HG03342 (cell line): ENCODE results near the gene SEC61A2.
"Not testable (repeated sequence)": the region's sequence is repeated elsewhere in the genome, so short reads cannot be mapped to it uniquely, and the experiment has no call there.

Experiments
- ATAC-seq: cut with Tn5 transposase; IDR thresholded peaks from one replicate; pipeline ENCODE4 v1.9.1; 2021; ENCODE audit warnings: mild to moderate bottlenecking, moderate library complexity; ENCODE audit not compliant: unreplicated experiment

The SEC61A2 gene

DNA sequence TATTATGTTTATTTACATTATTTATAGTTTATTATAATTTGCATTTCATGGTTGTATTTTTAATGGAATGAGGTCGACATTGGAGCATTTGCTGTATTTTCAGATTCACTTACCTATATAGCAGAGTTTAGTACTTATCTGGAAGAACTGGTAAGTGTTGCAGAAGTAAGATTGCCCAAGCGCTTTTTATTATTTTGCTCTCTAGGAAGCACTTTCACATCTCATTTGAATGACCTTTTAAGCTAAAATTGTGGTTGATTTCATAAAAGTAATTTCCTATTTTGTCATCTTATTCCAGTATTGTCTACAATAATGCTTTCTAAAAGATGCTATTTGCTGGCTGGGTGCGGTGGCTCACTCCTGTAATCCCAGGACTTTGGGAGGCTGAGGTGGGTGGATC lies 28.6 kb downstream of the SEC61A2 start:
- ATAC-seq: no peak

DNA sequence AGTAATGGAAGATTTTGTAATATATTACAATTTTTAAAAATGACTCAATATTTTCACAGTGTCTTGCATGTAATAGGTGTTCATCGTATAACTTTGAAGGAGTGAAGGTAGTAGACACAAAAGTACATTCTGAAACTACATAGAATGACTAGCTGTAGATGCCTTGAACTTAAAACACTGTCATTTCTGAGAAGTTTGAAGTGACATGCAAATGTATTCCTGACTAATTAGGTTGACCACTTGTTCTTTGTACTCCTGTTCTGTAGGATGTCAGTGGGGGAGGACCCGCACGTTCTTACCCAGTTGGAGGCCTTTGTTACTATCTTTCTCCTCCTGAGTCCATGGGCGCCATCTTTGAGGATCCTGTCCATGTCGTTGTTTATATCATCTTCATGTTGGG lies 31.2 kb downstream of the SEC61A2 start:
- no peak for ATAC-seq

DNA sequence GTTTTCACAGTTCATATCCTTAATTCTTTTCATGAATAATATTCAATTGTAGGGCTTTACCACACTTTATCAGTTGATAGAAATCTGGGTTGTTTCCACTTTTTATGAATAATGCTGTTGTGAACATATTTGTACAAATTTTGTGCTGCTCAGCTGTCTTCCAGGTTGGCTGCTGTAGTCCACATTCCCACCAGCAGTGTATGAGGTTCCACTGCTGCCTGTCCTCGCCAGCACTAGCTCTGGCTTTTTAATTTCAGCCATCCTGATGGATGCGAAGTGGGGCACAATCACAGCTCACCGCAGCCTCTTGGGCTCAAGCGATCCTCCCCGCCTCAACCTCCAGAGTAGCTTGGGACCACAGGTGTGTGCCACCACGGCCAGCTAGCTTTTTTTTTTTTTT lies 33.5 kb downstream of the SEC61A2 start:
- no peak for ATAC-seq

DNA sequence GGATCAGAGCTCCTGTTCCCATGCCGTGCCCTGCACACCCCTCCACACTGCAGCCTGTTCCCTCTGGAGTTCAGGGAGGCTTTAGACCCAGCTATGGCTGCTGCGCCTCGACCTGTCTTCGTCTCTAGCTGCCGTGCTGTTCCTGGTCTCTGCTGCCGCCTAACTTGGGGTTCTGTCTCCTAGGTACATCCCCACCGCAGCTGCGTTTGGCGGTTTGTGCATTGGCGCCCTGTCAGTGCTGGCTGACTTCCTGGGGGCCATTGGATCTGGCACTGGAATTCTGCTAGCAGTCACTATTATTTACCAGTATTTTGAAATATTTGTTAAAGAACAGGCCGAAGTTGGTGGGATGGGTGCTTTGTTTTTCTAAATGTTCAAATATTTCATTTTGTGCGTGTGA lies 34.6 kb downstream of the SEC61A2 start:
- no peak for ATAC-seq

DNA sequence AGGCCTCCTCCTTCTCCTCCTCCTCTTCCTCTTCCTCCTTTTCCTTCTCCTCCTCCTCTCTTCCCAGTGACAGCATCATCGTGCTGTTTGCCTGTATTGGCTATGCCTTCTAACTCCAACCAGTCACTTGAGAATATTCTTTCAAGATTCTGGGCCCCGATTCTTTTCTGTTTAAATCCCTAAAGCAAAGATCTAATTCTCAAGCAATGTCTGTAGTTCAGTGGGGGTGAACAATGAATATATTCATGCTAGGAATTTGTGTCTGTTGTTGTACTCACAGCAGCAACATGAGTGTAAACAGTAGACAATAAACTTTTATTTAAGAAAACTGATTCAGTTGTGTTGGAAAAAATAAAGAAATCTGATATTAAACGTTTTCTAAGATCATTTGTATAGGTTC lies 35.6 kb downstream of the SEC61A2 start:
- ATAC-seq: no peak

DNA sequence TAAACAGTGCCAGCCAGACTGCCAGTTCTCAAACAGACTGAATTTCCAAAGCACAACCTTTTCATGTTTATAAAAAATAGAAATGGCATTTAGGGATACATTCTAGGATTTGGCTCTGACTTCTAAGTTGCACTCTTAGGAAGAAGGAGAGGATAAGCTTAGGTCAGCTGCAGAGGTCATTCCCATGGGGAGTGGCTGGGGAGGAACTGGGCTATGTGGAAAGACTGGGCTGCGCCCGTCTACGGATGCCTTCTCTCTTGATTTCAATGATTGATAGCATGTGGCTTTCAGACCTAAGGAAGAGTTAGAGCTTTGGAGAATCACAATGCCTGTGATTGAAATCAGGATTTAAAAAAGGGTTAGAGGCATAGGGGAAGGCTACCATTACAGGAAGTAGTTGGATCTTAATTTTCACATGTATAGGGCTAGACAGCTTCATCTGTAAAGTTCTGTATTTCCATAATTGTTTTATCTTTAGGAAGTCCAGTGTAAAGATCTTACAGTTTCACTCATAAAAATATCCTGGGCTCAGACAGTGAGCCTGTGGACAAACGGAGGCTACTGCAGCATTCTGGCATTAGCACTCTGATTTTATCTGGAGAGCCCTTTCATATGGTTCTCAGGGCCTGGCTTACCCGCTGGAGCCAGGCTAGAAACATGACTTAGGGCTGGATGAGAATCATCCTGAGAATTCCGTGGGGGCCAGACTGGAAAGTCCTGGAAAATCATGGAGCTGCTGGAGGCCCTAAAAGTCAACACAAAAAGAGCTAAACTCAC lies 36.7 kb downstream of the SEC61A2 start:
- no peak for ATAC-seq

DNA sequence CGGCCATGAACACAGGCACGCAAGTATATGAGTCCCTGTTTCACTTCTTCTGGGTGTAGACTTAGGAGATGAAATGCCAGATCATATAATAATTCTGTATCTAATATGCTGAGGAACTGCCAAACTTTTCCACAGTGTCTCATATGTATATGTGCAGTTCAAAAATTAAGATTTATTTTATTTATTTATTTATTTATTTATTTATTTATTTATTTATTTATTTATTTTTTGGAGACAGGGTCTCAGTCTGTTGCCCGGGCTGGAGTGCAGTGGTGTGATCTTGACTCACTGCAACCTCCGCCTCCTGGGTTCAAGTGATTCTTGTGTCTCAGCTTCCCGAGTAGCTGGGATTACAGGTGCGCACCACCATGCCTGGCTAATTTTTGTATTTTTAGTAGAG lies 42.0 kb downstream of the SEC61A2 start:
- not testable (repeated sequence) for ATAC-seq

DNA sequence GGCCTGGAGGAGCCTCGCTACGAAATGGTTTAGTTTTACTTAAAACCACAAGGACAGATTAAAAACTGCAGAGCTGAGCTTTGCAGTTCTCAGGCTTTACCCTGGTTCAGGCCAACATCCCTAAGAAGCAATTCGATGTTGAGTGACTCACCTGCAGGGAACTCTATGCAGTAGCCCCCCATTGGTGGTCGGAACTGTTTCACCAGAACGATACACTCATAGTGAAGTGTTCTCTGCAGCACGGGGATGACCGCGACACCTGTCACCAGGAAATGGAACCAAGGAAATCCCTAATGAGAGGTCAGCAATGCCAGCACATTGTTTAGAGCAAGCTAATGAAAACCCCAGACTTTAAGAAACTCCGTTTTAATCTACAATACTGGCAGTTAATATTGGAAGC lies 48.2 kb downstream of the SEC61A2 start:
- no peak for ATAC-seq

DNA sequence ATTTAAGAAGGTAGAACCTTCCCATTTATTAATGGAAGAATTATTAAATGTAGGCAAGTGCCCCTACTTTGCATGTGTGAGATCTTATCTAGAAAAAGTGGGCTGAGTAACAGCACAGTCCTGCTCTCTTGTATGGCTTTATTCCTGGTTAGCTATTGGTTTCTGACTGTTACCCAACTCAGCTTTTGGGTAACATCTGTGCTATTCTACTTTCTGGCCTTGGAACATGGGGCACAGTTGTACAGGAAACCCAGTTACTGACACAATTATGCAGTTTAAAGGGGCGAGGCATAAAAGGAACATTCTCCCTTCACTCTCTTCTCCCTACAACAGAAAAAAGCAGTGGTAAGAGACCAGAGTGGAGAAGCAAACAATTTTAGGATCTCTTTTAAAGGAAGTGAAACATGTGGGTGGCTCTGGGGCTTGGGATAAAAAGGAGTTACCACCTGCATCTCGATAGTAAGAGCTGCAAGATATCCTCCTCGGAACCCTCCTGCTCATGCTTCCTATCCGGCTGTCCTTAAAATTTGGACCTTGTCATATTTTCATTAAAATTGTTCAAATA lies 50.2 kb downstream of the SEC61A2 start:
- ATAC-seq: no peak

DNA sequence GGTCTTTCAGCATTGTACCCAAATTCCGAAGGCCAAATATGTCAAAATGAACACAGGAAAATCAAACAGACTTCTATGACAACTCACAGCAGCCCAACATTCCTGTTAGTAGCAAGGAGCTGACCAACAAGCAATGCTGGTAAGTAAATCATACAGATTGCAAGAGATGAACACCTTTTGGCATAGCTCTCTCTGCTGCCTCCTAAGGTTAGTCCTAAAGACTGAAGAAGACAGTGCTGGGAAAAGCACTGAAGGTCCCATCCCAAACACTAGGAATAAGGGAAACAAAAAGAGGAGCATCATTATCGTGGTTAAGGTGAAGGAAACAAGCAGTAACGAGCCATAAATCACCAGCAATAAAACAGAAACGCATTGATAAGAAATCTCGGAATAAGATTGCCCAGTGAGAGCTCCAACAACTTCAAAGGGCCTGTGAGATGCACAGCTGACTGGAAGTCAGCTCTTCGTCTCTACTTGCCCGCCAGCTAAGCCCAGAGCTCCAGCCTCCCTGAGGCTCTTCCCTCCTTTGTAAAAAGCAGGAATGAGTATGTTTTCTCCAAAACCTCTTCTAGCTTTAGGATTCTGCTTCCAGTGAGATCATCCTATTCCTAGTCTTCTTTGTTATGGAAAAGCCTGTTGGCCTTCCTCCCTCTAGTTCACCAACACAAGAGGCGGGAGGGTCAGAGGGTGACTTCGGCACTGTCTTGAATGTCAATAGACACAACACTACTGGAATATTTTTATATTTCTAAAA lies 50.9 kb downstream of the SEC61A2 start:
- ATAC-seq: no peak

DNA sequence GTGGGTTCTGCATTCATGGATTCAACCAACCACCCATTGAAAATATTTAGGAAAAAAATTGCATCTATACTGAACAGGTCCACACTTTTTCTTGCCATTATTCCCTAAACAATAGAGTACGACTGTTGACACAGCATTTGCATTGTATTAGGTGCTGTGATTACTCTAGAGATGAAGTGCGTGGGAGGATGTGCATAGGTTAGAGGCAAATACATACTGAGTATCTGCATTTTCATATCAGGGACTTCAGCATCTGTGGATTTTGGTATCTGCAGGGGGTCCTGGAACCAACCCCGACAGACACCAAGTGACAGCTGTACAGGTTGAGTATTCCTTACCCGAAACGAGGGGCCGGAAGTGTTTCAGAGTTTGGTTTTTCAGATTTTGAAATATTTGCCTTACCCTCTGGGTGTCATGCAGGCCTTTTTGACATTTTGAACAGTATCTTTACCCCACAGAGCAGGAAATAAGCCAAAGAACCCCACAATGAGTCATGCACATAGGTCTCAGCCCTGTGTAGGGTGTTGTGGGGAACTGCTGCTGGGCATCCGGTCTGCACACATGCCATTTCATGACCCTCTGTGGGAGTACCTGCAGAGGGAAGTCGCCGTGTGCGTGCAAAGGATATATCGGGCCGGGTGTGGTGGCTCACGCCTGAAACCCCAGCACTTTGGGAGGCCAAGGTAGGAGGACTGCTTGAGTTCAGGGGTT lies 51.7 kb downstream of the SEC61A2 start:
- ATAC-seq: no peak

DNA sequence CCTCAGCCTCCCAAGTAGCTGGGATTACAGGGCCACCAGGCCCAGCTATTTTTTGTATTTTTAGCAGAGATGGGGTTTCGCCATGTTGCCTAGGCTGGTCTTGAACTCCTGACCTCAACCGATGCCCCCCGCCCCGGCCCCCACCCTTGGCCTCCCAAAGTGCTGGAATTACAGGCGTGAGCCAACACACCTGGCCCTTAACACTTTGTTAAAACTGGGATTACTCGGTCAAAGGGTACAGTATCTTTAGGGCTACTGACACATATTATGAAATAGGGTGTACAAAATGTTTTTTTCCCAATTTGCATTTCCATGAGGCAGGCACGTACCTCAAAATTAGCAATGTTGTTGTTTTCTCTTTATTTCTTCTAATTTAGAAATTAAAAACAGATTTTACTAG lies 54.7 kb downstream of the SEC61A2 start:
- ATAC-seq: no peak

DNA sequence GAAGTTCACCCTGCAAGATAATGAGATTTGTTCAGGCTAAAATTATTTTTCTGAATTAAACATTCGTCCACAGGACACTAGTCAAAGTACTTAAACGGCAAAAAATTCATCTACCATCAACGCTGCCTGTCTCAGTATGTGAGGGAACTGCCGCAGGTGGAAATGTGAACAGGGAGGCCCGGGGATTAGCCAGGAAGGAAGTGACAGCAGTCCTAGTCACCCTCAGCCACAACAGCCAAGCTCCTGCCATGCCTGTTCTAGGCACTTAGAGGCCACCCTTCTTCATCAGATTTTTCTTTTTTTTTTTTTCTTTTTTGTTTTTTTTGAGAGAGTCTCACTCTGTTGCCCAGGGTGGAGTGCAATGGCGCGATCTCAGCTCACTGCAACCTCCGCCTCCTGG lies 56.8 kb downstream of the SEC61A2 start:
- no peak for ATAC-seq

DNA sequence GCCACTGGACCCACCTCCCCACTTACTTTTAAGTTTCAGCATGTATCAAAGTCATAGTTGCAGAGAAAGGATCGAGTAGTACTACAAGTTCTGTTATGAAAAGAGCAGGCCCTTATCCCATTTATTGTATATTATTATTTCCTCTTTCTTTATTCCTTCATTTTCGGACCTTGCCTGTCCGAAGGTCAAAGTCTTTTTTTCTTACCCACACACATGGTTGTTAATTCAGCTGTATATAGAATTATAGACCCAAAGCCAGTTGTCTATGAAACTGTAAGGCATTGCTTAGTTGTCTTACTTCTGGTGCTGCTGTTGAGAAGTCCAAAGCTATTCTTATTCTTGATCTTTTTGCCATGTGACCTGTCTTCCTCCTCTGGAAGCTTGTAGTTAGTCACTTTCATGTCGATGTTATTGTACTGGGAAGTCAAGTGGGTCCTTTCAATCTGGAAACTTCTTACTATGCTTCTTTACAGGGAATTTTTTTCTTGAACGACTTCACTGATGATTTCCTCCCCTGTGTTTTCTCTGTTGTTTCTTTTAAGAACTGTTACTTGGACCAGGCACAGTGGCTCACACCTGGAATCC lies 57.9 kb downstream of the SEC61A2 start:
- no peak for ATAC-seq

DNA sequence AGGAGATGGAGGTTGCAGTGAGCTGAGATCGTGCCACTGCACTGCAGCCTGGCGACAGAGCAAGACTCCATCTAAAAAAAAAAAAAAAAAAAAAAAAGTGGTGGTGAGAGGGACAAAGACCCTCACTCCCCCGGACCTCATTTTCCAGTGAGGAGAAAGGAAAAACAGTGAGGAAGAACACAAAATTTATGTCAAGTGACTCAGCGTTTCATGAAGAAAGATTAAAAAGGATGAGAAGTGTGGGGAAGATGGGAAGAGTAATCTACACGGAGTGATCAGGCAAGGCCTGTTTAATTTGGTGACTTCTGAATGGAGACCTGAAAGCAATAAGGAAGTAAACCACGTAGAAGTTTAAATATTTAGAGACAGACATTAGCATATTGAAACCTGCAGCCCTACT lies 59.2 kb downstream of the SEC61A2 start:
- no peak for ATAC-seq

DNA sequence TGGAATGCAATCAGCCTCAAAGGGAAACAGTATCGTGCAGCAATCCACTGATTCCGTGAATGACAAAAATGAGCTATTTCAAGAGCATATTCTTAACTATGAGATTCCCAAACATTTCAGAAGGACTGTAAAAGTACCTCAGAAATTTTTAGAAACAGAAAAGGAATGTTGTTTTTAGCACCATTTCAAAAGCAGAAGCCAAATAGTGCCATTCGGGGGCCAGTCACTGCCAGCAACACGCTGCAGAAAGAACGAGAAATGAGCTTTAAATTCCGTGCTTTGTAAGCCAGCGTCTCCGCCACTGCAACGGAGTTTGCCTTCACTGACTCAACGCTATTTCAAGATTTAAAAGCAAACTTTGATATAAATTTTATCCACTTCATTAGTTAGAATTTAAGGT lies 59.9 kb downstream of the SEC61A2 start:
- ATAC-seq: no peak

DNA sequence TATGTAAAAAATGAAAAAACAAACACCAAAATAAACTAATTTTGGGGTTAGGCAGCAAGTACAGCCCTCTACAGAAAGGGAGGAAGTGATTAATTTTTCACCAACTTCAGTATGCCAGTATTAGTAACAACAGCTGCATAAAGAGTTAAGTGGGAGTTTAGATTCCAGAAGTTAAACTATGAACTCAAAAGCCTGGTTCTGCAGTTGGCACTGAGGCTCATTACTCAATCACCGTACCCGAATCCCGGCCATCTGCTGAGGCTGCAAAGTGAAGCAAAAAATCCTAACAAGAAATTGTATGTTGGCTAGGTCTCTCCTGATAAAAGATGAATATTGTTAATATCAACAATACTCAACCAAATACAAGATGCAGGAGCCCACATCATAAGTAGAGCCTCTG lies 62.2 kb downstream of the SEC61A2 start:
- no peak for ATAC-seq

DNA sequence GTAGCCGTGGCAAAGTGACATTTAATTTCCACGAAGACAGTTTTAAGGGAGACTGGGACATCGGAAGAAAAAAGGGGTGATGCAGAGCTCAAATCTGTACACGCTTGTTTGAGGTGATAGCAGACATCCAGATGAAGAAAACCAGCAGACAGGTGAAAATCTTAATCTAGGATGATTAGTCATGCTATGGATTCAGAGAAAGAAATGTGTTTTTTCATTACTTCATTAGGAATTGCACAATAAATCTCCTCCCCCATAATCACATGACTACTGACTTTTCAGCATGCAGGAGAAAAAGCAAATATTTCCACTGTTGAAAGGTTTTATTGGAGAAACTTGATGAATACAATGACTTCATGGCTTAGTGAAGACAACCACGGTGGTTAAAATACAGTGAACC lies 63.7 kb downstream of the SEC61A2 start:
- ATAC-seq: no peak

DNA sequence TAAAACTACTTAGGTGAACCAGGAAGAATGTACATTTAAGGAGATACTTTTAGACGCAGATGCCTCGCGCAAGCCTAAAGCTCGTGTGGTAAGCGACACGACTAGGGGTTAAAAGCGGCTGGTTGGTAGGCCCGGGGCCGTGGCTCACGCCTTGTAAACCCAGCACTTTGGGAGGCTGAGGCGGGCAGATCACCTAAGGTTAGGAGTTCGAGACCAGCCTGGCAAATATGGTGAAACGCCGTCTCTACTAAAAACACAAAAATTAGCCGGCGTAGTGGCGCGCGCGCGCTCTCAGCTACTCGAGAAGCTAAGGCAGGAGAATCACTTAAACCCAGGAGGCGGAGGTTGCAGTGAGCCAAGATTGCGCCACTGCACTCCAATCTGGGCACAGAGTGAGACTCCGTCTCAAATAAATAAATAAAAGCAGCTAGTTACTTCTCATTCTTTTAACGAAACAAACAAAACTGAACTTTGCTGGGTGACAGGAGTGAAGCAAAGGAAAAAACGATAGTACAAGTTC lies 65.3 kb downstream of the SEC61A2 start:
- no peak for ATAC-seq

DNA sequence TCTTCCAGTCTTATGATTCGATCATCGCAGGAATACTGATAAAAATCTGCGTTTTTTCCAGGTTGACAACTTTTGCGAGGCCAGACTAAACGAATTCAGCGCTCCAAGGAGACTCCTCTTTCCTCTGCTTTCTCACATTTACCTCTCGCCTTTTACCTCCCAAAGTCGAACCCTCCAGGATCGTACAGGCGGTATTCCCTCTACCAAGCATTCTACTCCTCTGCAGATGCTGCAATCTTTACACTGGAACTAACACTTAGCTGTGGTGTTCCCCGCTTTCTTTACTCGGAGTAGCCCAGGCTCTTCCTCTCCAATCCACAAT lies 65.8 kb downstream of the SEC61A2 start:
- peak; percentile 2 for ATAC-seq
